ENCODE results near the gene DROSHA.
"Not testable (repeated sequence)": the region's sequence is repeated elsewhere in the genome, so short reads cannot be mapped to it uniquely, and the experiment has no call there.

Gene DROSHA

GRCh38 chr5:31415960-31416359 is 115.9 kb downstream of the DROSHA start:
- DNase-seq (ENCODE audit: low read depth): no peak

GRCh38 chr5:31415009-31415923 is 116.6 kb downstream of the DROSHA start:
- no peak for DNase-seq (ENCODE audit: low read depth)

GRCh38 chr5:31413030-31413812 is 118.7 kb downstream of the DROSHA start:
- DNase-seq (ENCODE audit: low read depth): no peak

- DNase-seq (ENCODE audit: low read depth): no peak
These were observed 119.6 kb downstream of the DROSHA start for GRCh38 chr5:31412324-31412723.

GRCh38 chr5:31410089-31410488 is 121.8 kb downstream of the DROSHA start:
- DNase-seq (ENCODE audit: low read depth): no peak

GRCh38 chr5:31408814-31409213 is 123.1 kb downstream of the DROSHA start:
- DNase-seq (ENCODE audit: low read depth): peak; percentile 76

GRCh38 chr5:31407921-31408693 is 123.8 kb downstream of the DROSHA start:
- peak; percentile 45 for DNase-seq (ENCODE audit: low read depth)

- DNase-seq (ENCODE audit: low read depth): no peak
These were observed 127.6 kb downstream of the DROSHA start for GRCh38 chr5:31404325-31404724.

- no peak for DNase-seq (ENCODE audit: low read depth)
These were observed 130.2 kb downstream of the DROSHA start for GRCh38 chr5:31401691-31402090.

GRCh38 chr5:31397926-31398557 is 133.9 kb downstream of the DROSHA start:
- no peak for DNase-seq (ENCODE audit: low read depth)

GRCh38 chr5:31396611-31397295 is 135.1 kb downstream of the DROSHA start:
- no peak for DNase-seq (ENCODE audit: low read depth)

- not testable (repeated sequence) for DNase-seq (ENCODE audit: low read depth)
These were observed 136.3 kb downstream of the DROSHA start for GRCh38 chr5:31395450-31396045.

GRCh38 chr5:31393126-31393525 is 138.8 kb downstream of the DROSHA start:
- DNase-seq (ENCODE audit: low read depth): no peak

- DNase-seq (ENCODE audit: low read depth): no peak
These were observed 139.8 kb downstream of the DROSHA start for GRCh38 chr5:31392061-31392460.

GRCh38 chr5:31390256-31390655 is 141.6 kb downstream of the DROSHA start:
- no peak for DNase-seq (ENCODE audit: low read depth)

- no peak for DNase-seq (ENCODE audit: low read depth)
These were observed 145.9 kb downstream of the DROSHA start for GRCh38 chr5:31385774-31386537.

- no peak for DNase-seq (ENCODE audit: low read depth)
These were observed 148.2 kb downstream of the DROSHA start for GRCh38 chr5:31383734-31384133.

- no peak for DNase-seq (ENCODE audit: low read depth)
These were observed 149.6 kb downstream of the DROSHA start for GRCh38 chr5:31382051-31382878.

- no peak for DNase-seq (ENCODE audit: low read depth)
These were observed 150.6 kb downstream of the DROSHA start for GRCh38 chr5:31381299-31381698.

All from non-pigmented ciliary epithelial cell (primary cell).